ENCODE measurements around the gene TNNI3. TPM values are rescaled to one million over a fixed set of nuclear protein-coding genes. Genes with fewer than 3 reads are reported as not detected.
"Not testable (repeated sequence)": the region's sequence is repeated elsewhere in the genome, so short reads cannot be mapped to it uniquely, and the experiment has no call there.

The TNNI3 gene
- total RNA-seq, 2 experiments from 2014 or later, result not detected

DNA sequence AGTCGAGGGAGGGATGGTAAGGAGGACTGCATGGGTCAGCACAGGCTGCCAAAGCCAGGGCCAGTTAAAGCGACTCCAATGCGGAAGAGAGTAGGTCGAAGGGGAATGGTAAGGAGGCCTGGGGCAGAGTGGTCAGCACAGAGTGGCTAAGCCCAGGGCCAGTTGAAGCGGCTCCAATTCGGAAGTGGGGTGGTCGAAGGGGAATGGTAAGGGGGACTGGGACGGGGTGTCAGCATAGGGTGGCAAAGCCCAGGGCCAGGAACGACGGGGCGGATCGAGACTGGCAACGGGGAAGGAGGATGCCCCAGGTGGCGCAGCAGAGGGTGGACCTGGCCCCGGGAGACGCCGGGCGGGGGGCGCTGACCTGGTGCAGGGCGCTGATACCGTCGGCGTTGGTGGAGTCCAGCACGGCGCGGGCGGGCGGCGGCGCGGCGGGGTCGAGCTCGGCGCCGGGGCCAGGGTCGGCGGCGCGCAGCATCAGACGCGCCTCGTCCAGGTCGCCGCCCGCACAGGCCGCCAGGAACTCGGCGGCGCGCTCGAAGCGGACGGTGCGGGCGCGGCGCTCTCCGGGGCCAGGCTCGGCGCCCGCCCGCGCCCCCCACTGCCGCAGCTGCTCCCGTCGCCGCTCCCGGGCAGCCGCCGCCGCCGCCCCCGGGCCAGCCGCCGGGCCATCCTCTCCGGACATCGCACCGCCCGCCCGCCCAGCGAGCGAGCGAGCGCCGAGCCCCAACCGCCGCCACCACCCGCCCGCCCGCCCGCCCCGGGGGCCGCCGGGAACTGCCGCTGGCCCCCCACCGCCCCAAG lies 40.5 kb downstream of the TNNI3 start, which contains the start of gene PPP1R12C:
PPP1R12C (minus strand) TSS at position 779 of the 804 bp plus-strand sequence; CDS start at position 685, 94 bp downstream.
- POLR2A ChIA-PET, result interaction anchor here (0.6 to 1.1 kb wide), 4 partner anchors 24 to 538 kb away, joined by 3 to 7 read pairs (median 4); partner anchors contain the start of genes RDH13 and U2AF2
- CTCF ChIA-PET, result interaction anchor here (0.7 to 1.5 kb wide), 5 partner anchors 29 to 387 kb away, joined by 3 to 4 read pairs (median 3); partner anchors contain the start of gene ZNF628

DNA sequence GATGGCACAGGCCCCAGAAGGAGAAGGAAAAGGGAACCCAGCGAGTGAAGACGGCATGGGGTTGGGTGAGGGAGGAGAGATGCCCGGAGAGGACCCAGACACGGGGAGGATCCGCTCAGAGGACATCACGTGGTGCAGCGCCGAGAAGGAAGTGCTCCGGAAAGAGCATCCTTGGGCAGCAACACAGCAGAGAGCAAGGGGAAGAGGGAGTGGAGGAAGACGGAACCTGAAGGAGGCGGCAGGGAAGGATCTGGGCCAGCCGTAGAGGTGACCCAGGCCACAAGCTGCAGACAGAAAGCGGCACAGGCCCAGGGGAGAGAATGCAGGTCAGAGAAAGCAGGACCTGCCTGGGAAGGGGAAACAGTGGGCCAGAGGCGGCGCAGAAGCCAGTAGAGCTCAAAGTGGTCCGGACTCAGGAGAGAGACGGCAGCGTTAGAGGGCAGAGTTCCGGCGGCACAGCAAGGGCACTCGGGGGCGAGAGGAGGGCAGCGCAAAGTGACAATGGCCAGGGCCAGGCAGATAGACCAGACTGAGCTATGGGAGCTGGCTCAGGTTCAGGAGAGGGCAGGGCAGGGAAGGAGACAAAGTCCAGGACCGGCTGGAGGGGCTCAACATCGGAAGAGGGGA lies 41.2 kb downstream of the TNNI3 start:
- CTCF ChIA-PET, result interaction anchor here (0.7 to 1.5 kb wide), 2 partner anchors 104 to 360 kb away, joined by 3 to 4 read pairs; partner anchors contain the start of gene ZNF628
- POLR2A ChIA-PET, result interaction anchor here (1.1 kb wide), 1 partner anchor 34 kb away, joined by 3 read pairs; no protein-coding TSS in a partner anchor

DNA sequence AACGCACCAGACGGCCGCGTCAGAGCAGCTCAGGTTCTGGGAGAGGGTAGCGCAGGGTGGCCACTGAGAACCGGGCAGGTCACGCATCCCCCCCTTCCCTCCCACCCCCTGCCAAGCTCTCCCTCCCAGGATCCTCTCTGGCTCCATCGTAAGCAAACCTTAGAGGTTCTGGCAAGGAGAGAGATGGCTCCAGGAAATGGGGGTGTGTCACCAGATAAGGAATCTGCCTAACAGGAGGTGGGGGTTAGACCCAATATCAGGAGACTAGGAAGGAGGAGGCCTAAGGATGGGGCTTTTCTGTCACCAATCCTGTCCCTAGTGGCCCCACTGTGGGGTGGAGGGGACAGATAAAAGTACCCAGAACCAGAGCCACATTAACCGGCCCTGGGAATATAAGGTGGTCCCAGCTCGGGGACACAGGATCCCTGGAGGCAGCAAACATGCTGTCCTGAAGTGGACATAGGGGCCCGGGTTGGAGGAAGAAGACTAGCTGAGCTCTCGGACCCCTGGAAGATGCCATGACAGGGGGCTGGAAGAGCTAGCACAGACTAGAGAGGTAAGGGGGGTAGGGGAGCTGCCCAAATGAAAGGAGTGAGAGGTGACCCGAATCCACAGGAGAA lies 42.0 kb downstream of the TNNI3 start:
- ChIA-PET CTCF (interaction anchor here (1.5 kb wide), 1 partner anchor 361 kb away, joined by 3 read pairs; the partner anchor contains the start of gene ZNF628), POLR2A (no interaction called here)

DNA sequence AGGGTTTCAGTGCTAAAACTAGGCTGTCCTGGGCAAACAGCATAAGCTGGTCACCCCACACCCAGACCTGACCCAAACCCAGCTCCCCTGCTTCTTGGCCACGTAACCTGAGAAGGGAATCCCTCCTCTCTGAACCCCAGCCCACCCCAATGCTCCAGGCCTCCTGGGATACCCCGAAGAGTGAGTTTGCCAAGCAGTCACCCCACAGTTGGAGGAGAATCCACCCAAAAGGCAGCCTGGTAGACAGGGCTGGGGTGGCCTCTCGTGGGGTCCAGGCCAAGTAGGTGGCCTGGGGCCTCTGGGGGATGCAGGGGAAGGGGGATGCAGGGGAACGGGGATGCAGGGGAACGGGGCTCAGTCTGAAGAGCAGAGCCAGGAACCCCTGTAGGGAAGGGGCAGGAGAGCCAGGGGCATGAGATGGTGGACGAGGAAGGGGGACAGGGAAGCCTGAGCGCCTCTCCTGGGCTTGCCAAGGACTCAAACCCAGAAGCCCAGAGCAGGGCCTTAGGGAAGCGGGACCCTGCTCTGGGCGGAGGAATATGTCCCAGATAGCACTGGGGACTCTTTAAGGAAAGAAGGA lies 42.9 kb downstream of the TNNI3 start:
- CTCF ChIA-PET, result no interaction called here
- POLR2A ChIA-PET, result no interaction called here

DNA sequence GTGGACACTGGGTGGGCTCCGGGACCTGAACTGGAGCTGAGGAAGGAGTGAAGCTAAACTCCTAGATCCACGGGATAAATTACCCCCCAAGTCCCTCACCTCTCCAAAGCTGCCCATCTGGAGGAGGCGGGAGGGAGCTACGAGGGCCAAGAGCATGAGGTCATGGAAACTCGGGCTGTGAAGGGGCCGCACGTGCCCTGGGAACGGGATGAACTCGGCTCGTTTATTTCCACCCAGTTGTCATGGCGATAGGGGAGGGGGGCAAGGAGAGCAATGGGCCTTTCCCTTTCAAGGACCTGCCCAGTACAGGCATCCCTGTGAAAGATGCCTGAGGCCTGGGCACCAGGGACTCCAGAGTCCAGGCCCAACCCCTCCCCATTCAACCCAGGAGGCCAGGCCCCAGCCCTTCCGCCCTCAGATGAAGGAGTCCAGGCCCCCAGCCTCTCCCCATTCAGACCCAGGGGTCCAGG lies 43.9 kb downstream of the TNNI3 start:
- ChIA-PET POLR2A (no interaction called here), CTCF (no interaction called here)

DNA sequence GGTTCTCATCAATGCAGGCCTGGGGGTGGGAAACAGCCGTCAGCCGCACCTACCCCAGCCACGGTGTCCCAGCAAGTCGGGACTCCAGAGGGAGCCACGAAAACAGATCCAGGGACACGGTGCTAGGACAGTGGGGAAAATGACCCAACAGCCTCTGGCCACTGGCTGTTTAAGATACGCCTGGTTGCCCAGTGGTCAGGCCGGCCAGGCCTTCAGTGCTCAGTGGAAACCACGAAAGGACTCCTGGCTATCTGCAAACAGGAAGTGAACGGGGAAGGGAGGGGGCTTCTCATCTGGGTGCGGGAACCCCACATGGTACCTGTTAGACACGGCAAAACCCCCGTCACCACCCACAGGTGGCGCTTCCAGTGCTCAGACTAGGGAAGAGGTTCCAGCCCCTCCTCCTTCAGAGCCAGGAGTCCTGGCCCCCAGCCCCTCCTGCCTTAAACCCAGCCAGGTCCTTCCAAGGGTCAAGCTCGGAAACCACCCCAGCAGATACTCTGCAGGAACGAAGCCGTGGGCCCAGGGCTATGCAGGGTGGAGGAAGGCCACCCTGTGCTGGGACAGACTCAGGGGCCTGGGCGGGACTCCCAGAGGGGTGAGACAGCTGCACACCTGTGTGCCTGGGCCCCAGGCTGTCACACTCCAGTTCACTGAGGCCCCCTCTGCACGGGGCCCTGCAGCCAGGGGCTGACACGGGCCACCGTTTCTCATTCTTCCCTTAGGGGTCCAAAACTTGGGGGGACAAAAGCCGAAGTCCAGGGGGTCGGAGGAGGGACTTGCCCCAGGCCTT lies 44.6 kb downstream of the TNNI3 start:
- CTCF ChIA-PET, result no interaction called here
- POLR2A ChIA-PET, result no interaction called here

DNA sequence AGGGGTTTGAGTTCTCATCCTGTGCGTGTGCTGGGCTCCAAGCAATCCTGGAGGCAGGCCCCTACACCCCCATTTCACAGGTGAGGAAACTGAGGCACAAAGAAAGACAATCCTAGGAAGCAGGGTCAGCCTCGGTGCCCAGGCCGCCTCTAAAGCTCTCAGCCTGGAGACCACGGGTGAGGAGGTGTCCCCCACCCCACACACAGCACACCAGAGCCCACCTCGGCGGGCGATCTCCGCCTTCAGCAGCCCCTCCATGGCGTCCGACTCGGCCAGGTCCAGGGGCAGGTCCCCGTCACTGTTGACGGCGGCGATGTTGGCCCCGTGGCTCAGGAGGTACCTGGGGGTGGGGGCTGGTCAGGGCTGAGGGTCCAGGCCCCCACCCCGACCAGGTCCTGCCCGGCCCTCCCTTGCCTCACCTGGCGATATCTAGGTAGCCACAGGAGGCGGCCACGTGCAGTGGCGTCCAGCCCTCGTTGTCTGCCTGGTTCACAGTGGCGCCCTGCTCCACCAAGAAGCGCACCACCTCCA lies 45.2 kb downstream of the TNNI3 start:
- POLR2A ChIA-PET, result no interaction called here
- CTCF ChIA-PET, result no interaction called here

DNA sequence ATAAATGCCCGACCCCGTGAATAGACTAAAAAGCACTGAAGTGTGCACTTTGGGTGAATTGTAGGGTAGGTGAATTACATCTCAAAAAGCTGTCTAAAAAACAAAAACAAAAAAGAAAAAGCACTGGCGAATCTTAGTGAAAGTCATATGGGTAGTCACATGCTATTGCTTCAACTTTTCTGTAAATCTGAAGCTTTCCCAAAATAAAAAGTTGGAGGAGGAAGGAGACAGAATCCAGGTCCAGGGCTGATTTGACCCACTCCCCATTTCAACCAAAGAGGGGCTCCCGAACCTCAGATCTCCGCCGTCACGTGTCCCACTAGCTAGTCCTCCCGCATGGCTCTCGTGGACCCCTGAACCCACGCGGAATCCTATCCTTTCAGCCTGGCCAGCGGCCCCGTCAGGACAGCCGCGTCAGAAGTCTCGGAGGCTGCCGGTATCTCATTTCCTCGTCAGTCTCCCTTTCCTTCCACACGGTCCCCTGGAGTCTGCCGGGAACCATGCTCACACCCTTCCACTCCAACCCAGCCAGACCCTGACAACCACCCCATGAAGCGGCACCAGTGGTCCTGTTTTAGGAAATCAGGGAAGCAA lies 46.2 kb downstream of the TNNI3 start:
- POLR2A ChIA-PET, result interaction anchor here (0.6 kb wide), 1 partner anchor 542 kb away, joined by 9 read pairs; no protein-coding TSS in a partner anchor
- CTCF ChIA-PET, result no interaction called here

DNA sequence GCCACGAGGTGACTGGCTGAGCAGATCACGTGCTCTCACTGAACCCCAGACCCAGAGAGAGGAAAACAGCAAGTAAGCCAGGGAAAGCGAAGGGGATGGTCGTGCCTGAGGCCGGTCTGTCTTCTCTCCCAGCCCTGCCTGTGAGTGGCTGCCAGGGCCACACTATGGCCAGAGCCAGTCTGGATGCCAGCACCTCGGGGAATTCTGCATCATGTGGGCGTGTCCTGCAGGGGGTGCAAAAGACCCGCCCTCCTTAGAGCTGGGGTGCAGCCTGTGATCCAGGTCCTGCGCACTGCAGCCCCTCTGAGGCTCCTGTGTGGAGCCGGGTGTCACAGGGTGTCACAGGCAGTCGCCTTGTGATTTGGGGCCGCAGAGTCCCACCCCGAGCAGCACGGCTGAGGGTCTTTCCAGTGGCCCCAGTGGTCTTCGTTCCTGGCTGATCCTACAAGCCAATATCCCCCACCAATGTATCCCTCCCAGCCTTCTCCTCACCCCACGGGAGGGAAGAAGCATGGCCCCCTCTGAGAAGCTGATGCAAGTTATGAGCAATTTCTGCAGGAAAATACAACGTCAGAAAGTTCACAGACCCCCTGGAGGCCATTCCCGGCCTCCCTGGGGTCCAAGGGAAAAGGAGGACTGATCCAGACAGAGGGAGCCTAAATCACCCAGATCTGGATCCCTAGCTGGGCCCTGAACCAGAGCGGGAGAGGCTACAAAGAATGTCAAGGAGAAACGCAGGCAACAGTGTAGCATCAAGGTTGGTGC lies 47.8 kb downstream of the TNNI3 start:
- POLR2A ChIA-PET, result no interaction called here
- CTCF ChIA-PET, result no interaction called here

DNA sequence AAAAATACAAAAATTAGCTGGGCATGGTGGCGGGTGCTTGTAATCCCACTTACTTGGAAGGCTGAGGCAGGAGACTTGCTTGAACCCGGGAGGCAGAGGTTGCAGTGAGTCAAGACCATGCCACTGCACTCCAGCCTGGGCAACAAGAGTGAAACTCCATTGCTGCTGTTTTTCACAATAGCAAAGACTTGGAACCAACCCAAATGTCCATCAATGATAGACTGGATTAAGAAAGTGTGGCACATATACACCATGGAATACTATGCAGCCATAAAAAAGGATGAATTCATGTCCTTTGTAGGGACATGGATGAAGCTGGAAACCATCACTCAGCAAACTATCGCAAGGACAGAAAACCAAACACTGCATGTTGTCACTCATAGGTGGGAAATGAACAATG lies 50.3 kb downstream of the TNNI3 start:
- CTCF ChIA-PET, POLR2A ChIA-PET: not testable (repeated sequence)

DNA sequence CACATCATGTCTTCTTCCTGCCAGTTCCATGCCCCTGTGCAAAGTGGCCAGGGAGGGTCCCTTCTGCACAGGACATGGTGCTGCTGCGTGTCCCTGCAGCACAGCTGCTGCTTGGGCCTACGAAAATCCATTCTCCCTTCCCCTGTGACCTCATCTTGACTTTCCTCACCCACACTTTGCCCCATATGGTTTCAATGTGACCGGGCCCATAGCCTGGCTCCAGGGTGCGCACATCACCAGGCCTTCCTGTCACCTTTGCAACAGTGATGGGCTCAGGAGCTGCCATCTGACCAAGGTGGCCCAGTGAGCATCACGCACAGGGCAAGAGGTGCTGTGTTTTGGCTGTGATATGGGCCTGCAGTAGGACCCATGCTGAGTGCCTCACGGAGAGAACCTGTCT lies 50.9 kb downstream of the TNNI3 start:
- POLR2A ChIA-PET, result no interaction called here
- CTCF ChIA-PET, result no interaction called here

DNA sequence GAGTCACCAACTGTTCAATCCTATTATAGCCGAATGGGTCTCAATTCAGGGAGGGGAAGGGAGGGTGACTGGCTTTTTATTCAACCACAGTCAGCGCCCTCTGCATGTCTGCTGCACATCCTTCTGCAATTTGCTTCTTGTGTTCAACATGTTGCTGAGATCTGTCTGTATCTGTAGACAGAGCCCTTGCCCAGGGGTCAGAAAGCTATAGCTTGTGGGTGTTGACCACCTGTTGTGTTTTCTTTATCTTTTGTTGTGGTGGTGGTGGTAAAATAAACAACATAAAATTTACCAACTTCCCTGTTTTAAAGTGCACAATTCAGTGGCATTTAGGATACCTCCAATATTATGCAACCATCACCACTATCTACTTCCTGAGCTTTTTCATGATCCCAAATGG lies 52.3 kb downstream of the TNNI3 start:
- POLR2A ChIA-PET, result interaction anchor here (0.5 kb wide), 1 partner anchor 1304 kb away, joined by 4 read pairs; no protein-coding TSS in a partner anchor
- CTCF ChIA-PET, result interaction anchor here (1.4 kb wide), 1 partner anchor 17 kb away, joined by 3 read pairs; no protein-coding TSS in a partner anchor

DNA sequence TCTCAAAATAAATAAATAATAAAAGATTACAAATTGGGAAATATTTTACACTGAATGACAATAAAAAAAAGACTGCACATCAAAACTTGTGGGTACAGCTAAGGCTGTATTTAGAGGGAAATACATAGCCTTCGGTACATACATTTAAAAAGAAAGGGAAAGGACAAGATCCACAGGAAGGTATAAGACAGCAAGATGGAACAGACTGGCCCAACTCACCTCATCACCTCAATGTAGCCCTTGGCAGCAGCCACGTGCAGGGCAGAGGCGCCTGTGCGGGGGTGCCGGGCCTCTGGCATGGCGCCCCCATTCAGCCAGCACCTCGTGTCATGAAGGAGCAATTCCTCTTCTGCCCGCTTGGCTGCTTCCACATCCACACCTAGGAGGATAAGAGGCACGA lies 54.3 kb downstream of the TNNI3 start:
- CTCF ChIA-PET, result no interaction called here

More for the DNA sequence above, 54.3 kb downstream of the TNNI3 start:
- POLR2A ChIA-PET, result no interaction called here

Other genes with a start within 250 kb of the TNNI3 start
- not detected for gene NLRP7, start 210.2 kb downstream of the TNNI3 start, total RNA-seq
- gene NLRP2, start 191.4 kb downstream of the TNNI3 start, total RNA-seq, result 10 to 100 TPM; 14.1 to 14.3 TPM
- not detected for gene GP6, start 119.5 kb downstream of the TNNI3 start, total RNA-seq
- 10 to 100 TPM; 23.3 TPM for gene RDH13, start 94.6 kb downstream of the TNNI3 start, total RNA-seq
- 1 to 10 TPM; 1.4 to 1.5 TPM for gene EPS8L1, start 81.9 kb downstream of the TNNI3 start, total RNA-seq
- gene PPP1R12C, start 40.1 kb downstream of the TNNI3 start, total RNA-seq, result 10 to 100 TPM; 87.4 to 89.7 TPM
- gene TNNT1, start 8.5 kb downstream of the TNNI3 start, total RNA-seq, result not detected
- gene DNAAF3, start 8.9 kb upstream of the TNNI3 start, total RNA-seq, result not detected
- gene SYT5, start 22.6 kb upstream of the TNNI3 start, total RNA-seq, result not detected
- gene PTPRH, start 51.8 kb upstream of the TNNI3 start, total RNA-seq, result not detected
- gene TMEM86B, start 71.0 kb upstream of the TNNI3 start, total RNA-seq, result 1 to 10 TPM; 6.5 to 7.6 TPM
- 100 to 1,000 TPM; 226 to 230 TPM for gene PPP6R1, start 101.3 kb upstream of the TNNI3 start, total RNA-seq
- gene HSPBP1, start 122.4 kb upstream of the TNNI3 start, total RNA-seq, result 10 to 100 TPM; 74.4 to 79.6 TPM
- gene BRSK1, start 126.3 kb upstream of the TNNI3 start, total RNA-seq, result 1 to 10 TPM; 4.8 to 5.7 TPM
- gene TMEM150B, start 167.6 kb upstream of the TNNI3 start, total RNA-seq, result under 1 TPM in 1 of 2 experiments, not detected in 1; 0.31 TPM
- gene KMT5C, start 182.1 kb upstream of the TNNI3 start, total RNA-seq, result 10 to 100 TPM; 17.4 to 18.1 TPM
- not detected for gene COX6B2, start 197.0 kb upstream of the TNNI3 start, total RNA-seq
- gene GARIN5B, start 205.5 kb upstream of the TNNI3 start, total RNA-seq, result not detected
- under 1 TPM; 0.08 to 0.21 TPM for gene IL11, start 212.7 kb upstream of the TNNI3 start, total RNA-seq
- not detected for gene TMEM190, start 219.1 kb upstream of the TNNI3 start, total RNA-seq
- gene TMEM238, start 226.6 kb upstream of the TNNI3 start, total RNA-seq, result 10 to 100 TPM; 11.3 to 12.1 TPM
- gene RPL28, start 228.2 kb upstream of the TNNI3 start, total RNA-seq, result 1,000 to 10,000 TPM; 2,223 to 2,277 TPM

Data from activated CD8-positive, alpha-beta memory T cell treated with anti-CD3 and anti-CD28 coated beads for 36 hours (primary cell).